MM.1S (cell line): ENCODE measurements around the gene NOL9.

Source experiments
- CTCF ChIP-seq: fragments of 300-600 bp; sonication (generic); IDR thresholded peaks from 2 replicates; pipeline ENCODE4 v1.5.1; 2016; ENCODE audit warnings: antibody characterized with exemption, low read length, mixed read lengths
- EZH2 ChIP-seq: fragments of 300-600 bp; sonication (generic); optimal IDR thresholded peaks from 2 replicates; pipeline ENCODE3; 2017; ENCODE audit warnings: low read depth, mild to moderate bottlenecking, antibody characterized with exemption, low read length, mixed read lengths
- EZH2phosphoT487 ChIP-seq: fragments of 300-600 bp; sonication (generic); IDR thresholded peaks from 2 replicates; pipeline ENCODE4 v1.6.1; 2018; ENCODE audit warnings: antibody characterized with exemption, low read length

DNA sequence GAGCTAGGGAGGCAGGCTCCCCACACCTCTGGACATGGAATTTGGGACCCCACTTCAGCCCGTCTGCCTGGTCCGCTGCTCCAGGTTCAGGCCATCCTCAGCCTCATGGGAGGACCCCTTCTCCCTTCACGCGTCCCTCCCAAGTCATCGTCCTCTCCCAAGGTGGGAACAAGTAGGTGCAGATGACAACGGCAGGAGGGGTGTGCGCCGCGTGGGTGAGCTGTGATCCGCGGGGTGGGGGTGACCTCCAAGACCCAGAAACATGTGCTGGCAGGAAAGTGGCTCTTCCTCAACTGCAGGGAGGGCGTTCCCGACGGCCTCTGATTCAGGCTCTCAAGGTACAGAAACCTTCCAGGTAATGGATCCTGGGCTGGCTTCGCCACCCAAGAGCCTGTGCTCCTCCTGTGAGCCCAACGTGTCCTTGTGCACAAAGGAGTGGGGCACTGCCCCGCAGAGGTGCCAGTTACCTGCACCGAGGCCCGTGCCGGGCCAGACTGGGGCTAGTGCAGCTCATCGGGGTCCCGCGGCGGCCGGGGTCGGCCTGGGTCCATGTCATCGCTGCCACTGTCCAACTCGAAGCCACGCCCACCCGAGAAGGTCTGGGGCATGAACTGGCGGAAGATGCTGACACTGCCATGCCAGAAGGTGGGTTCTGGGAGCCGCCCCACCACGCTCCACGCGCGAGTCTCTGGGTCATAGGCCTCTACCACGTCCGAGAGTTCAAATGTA, 38.7 kb upstream of the NOL9 start:
- TF ChIP-seq CTCF (no peak), EZH2 (no peak), EZH2phosphoT487 (no peak)
